Activated CD4-positive, alpha-beta T cell treated with anti-CD3 and anti-CD28 coated beads, Interleukin-2, Interleukin-6, amounts not matched to agents 100 ng/mL and 50 ng/mL, durations not matched to agents 16 hours and 8 hours (primary cell): ENCODE measurements around the gene LLGL2.

ENCODE experiments used
- DNase-seq: peaks from one replicate; pipeline ENCODE4 v3.0.0-alpha.2; 2020

The LLGL2 gene

DNA sequence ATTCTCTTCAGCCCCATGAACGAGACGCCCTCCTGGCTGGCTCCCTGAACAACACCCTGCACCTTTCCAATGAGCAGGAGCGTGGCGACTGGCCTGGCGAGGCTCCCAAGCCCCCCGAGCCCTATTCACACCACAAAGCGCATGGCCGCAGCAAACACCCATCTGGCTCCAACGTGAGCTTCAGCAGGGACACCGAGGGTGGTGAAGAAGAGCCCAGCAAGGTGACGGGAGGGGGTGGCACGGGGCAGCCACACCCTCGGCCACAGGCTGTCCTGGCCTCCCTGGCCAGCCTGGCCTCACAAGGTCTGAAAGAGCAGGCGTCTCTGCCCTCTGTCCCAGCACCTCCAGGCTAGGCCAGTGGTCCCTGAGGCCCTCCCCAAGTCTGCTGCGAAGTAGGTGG lies 33.8 kb upstream of the LLGL2 start:
- no peak for DNase-seq

DNA sequence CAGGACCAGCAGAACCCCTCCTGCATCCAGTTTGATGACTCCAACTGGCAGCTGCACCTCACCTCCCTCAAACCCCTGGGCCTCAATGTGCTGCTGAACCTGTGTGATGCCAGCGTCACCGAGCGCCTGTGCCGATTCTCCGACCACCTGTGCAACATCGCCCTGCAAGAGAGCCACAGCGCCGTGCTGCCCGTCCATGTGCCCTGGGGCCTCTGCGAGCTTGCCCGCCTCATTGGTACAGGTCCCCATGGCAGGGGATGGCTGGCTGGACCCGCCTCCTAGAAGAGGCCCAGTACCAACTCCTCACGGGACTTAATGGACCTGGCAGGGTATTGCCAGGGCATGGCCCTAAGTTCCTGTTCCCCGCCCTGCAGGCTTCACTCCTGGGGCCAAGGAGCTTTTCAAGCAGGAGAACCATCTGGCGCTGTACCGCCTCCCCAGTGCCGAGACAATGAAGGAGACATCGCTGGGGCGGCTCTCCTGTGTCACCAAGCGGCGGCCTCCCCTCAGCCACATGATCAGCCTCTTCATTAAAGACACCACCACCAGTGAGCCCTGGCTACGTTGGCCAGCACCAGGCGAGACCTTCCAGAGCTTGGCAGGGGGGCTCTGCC lies 32.8 kb upstream of the LLGL2 start:
- DNase-seq: no peak

DNA sequence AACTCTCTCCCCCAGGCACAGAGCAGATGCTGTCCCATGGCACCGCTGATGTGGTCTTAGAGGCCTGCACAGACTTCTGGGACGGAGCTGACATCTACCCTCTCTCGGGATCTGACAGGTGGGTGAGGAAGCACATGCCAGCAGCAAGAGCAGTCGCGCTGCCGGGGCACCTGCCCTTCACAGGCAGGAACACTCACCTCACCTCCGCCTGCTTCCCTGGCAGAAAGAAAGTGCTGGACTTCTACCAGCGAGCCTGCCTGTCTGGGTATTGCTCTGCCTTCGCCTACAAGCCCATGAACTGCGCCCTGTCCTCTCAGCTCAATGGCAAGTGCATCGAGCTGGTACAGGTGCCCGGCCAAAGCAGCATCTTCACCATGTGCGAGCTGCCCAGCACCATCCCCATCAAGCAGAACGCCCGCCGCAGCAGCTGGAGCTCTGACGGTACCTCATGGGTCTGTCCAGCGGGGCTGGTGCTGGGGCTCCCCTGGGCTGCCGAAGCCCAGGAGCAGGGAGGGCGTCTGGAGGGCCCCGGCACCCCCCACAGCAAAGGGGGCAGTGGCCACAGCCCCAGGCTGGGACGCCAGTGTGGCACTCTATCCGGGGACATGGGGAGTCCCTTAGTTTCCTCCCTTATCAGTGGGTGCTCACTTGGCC lies 31.9 kb upstream of the LLGL2 start:
- DNase-seq: no peak

DNA sequence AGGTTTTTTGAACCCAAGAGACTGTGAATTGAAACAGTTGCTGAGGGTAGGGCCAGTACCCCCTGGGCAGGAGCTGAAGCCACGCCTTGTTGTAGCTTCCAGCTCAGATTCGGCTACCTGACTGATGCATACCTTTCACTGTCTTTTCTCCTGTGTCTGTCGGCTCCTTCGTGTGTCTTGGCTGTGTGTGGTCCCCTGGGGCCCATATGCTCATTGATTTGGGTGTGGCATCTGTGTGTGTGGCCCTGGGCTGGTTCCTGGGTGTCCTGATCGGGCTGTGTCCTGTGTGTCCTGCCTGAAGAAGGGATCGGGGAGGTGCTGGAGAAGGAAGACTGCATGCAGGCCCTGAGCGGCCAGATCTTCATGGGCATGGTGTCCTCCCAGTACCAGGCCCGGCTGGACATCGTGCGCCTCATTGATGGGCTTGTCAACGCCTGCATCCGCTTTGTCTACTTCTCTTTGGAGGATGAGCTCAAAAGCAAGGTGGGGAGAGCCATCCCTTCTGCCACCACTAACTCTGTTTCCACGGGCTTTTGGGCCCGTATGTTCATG lies 31.1 kb upstream of the LLGL2 start:
- DNase-seq: no peak

DNA sequence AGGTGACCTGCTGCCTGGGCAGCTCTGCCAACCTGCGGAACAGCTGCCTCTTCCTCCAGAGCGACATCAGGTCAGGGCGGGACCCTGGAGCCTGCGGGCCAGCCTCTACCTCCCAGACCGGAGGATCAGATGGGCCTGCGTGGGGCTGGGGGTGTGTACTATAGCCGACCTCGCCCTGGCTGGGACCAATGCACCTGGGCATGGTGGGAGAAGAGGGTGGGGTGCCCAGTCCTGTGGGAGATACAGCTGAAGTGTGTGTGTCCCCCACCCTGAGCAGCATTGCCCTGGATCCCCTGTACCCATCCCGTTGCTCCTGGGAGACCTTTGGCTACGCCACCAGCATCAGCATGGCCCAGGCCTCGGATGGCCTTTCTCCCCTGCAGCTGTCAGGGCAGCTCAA lies 29.5 kb upstream of the LLGL2 start:
- DNase-seq: no peak

DNA sequence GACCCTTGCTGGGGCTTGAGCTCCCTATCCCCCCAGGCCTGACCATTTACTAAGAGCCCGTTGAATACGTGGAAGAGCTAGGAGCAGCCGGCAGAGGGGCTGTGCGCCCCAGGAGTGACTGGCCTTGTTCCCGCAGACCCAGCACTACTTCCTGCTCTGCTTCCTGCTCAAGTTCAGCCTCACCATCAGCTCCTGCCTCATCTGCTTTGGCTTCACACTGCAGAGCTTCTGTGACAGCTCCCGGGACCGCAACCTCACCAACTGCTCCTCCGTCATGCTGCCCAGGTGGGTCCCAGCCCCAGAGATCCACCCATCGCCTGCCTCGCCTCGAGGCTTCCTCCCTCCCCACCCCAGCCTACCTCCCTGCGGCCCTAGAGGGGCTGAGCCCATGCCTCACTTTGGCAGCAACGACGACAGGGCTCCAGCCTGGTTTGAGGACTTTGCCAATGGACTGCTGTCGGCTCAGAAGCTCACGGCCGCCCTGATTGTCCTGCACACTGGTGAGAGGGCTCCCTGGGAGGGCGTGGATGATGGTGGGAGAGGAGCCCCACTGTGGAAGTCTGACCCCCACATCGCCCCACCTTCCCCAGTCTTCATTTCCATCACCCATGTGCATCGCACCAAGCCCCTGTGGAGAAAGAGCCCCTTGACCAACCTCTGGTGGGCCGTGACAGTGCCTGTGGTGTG lies 27.3 kb upstream of the LLGL2 start:
- DNase-seq: no peak

DNA sequence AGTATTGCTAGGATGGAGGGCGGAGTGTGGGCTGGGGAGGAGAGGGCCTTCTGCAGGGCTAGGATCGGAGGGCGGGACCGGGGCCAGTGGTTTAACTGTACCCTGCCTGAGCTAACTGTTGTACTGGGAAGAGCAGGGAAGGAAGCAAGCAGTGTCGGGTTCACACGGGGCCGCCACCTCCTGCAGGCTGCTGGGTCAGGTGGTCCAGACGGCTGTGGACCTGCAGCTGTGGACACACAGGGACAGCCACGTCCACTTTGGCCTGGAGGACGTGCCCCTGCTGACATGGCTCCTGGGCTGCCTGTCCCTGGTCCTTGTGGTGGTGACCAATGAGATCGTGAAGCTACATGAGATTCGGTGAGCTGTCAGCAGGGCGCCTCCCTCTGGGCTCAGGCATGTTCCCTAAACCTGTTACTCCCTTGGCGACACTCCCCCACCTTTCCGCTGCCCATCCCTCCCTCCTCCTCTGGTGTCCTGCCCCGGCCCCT lies 26.7 kb upstream of the LLGL2 start:
- no peak for DNase-seq

DNA sequence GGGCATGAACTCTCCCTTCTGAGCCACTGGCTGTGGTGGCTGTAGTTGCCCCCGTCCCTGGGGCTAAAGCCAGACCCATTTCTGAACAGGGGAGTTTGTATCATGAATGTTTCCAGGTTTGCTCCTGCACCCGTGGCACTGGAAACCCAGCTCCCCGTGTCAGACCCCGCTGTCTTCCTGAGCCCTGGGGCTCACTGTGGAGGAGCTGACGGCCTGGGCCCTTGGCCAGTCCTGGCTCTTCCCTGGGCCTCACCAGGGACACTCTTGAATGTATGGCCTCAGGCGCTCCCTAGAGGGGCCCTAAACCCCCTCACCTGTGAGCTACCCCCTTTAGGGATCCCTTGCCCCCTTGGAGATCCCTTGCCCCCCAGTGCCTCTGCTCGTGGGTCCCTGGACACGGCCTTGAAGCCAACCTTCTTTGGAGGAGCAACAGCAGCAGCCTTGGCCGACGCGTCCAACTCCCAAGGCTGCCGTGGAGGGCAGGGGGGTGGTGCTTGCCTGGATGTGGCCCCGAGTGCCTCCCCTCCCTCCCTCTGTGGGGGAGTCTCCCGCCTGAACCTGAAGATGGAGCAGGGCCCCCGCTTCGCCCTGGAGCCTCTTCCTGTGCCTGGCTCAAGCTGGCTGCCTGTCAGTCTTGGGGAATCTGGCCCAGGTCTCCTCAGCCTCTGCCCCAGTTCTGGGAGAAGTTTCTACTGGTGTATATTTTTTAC lies 26.0 kb upstream of the LLGL2 start:
- DNase-seq: no peak

DNA sequence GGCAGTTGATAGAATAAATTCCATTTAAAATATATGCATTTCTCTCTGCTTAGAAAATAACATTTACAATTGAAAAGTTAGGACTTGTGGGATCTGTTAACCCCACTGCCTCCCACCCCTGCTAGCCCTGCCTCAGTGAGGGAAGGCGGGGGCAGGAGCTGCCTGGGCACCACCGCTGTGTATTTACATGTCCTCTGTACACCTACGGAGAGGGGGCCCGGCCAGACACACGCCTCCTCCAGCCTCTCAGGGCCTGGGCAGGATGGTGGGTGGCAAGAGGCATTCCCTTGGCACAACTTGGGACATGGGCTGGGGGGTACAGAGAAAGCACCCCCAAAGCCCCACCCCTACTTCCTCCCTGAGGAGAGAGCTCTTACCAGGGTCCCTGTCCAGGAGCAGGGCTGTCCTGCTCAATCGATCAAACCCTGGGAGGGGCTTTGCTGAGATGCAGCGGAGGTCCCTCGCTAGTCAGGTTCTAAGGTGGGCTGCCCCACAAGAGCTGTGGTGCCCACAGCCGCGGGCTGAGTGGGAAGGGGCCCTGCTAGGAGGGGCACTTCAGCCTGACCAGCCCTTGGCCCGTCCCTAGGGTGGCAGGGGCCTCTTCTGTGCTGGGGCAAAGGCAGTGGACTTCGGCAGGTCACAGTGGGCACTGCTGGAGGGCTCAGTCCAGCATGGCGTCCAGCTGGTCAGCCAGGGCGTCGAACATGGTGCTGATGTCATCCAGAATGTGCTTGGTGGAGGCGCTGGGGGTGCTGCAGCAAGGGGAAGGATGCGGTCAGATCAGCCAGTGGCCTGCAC lies 24.9 kb upstream of the LLGL2 start:
- no peak for DNase-seq

DNA sequence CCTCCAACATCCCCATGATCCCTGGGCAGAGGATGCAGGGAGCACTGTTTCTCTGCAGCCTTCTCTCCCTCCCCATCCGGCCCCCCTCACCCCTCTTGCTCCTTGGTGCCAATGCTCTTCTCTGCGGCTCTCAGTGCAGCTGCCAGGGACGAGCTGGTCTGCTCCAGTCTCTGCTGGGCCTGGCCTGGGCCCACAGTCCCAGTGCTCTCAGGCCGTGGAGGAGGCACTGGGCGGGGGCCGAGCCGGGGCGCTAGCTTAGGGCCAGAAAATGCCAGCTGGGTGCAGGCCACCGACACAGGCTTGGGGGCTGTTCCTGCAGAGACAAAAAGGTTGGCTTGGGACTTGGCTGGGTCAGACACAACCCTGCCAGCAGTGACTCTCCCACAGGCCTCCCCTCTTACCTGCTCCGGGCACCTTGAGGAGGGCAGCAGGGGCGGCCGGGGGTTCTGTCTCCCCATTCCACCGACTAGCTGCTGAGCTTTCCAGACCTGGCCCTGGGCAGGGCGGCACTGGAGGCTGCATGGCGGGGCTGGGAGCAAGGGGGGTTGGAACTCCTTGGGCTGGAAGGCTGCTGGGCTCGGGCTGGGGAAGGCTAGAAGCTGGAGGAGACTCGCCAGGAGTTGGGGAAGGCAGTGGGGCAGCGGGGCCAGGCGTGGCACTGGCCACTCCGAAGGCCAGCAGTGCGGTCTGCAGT lies 24.0 kb upstream of the LLGL2 start:
- no peak for DNase-seq

DNA sequence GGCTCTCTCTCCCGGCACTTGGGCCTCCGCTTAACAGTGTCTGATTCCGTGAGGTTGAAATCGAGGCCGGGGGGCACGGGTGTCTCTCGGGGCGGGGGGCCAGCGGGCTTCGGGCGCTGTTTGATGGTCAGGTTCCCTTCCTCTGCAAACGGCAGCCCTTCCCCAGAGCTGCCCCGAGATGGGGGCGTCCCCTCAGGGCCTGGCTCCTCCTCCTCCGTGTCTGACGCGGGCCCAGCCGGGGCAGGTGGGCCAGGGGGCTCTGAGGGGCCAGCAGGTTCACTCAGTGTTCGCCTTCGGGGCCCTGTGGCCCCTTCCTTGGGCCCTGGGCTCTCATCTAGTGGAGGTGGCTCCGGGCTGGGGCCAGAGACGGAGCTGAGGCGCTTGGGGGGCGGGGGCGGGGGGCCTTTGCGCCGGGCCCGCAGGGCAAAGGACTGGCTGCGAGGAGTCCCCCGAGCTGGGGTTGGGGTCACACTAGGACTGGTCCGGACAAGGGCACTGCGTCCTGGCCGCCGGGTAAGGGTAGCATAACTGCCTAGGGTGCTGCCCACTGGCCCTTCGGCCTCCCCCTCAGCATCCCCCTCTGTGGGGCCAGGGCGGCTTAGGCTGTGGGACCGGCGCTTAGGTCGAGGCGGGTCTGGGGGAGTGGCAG lies 23.3 kb upstream of the LLGL2 start:
- no peak for DNase-seq

DNA sequence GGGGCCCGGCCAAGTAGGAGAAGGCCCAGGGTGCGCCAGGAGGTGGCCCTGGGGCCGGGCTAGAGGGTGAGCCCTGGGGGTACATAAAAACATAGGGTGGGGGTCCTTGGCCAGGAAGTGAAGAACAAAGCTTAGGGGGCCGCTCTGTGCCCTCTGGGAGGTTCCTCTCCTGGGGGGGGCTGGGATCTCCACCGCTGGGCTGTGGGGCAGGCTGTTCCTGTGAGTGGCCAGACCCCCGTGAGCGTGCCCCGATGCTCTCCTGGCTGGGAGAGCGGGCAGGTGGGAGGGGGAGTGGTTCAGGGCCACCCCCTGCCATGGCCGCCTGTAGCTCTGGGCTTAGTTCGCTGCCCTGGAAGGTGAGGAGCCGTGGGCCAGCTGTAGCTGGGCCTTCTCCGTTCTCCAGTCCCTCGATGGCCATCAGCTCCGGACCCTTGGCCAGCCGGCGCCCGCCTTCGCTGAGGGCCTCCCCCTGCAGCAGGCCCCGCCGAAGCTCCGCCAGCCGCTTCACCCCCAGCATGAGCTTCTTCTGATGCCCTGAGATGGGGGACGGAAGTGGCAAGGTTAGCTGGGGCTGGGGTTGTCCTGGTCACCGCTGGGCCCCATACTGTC lies 22.7 kb upstream of the LLGL2 start:
- DNase-seq: no peak

DNA sequence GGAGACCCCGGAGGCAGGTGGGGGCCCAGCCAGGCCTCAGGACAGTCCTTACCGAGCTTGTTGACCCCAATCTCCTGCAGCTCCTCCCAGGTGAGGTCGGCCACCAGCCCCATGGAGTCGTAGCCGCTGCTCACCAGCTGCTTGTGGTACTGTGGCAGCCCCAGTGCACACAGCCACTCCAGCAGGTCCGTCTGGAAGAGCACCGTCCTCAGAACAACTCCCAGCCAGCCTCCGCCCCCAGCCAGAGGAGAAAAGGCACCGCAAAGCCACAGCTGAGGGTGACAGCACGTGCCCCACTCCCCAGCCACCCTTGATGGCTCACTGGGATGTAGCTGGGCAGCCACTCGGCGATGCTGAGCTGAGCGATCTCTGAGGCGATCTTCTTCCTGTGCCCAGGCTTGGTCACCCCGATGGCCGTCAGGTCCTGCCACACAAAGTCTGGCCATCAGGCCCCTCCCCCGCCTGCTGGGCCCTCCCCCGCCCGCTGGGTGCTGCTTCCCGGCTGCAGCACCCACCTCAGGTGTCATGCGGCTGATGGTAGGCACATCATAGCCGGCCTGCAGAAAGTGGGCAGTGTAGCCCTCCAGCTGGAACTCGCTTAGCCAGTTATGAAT lies 22.1 kb upstream of the LLGL2 start:
- no peak for DNase-seq

DNA sequence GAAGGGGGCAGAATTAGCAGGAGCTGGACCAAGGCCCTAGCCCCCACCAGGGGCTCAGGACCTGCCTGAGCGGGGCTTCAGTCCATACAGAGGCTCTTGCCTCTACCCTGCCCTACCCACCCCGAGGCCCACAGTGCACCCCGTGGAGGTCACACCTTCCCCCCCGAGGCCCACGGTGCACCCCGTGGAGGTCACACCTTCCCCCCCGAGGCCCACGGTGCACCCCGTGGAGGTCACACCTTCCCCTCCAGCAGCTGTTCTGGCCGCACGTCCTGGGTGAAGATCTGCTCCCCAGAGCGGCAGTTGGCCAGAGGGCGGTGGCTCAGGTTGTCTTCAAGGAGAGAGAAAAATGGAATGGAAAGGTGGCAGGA lies 21.5 kb upstream of the LLGL2 start:
- DNase-seq: no peak

DNA sequence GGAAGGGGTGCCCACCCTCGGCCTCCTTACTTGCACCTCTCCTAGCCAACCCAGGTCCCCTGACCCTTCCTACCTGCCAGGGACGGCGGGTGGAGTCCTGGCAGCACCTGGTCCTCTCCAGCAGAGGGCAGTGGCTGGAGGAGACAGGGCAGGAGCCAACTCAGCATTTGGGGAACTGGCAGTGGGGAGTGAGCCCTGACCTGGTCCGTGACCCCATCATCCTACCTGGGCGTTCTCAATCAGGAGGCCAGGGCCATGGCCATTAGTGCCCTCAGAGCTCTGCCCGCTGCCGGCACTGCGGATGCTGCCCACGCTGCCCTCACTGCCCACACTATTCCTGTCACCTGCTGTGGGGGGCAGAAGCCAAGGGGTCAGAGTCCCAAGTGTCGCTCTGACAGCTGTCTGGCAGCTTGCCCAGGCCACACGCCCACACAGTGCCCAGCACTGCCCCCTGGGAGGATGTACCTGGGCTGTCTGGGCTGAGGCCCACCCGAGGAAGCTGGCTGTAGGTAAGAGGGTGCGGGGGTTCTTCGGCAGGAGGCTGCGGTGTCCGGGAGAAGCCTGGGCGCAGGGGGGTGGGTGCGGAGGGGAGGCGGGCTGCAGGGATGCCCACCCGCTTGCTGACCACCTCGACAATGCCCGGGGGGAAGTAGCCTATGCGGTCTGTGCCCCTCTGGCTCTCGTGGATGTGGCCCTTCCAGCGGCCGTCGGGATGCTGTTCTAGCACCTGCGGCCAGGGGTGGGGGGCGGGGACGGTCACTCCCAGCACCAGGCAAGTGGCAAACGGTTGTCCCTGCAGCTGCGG lies 20.9 kb upstream of the LLGL2 start:
- peak; percentile 51 for DNase-seq

DNA sequence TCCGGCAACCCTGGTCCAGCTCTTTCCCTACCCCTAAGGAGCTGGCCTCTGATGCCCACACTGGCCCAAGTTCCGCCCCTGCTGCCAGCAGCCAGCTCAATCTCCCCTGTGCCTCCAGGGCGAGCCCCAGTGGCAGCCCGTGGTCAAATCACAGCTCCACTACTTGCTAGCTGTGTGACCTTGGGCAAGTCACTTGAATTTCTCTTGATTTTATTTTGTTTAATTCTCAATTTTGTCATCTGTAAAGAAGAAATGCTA lies 20.4 kb upstream of the LLGL2 start:
- DNase-seq: no peak

DNA sequence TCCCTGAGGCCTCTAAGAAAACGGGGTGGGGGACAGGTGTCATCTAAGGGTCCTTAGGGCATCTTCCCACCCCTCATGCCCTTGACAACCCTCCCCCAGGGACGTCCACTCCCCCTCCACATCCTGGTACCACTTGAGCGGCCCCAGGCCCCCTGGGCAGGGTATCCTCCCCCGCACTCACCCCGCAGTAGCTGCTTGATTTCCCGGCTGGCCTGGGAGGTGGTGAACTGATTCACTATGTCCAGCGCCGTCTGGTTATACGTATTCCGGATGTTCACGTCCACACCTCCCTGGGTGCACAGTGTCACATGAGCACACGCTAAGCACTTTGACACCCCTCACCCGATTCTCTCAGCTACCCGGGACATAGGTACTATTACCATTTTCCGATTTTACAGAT lies 19.9 kb upstream of the LLGL2 start:
- DNase-seq: no peak

DNA sequence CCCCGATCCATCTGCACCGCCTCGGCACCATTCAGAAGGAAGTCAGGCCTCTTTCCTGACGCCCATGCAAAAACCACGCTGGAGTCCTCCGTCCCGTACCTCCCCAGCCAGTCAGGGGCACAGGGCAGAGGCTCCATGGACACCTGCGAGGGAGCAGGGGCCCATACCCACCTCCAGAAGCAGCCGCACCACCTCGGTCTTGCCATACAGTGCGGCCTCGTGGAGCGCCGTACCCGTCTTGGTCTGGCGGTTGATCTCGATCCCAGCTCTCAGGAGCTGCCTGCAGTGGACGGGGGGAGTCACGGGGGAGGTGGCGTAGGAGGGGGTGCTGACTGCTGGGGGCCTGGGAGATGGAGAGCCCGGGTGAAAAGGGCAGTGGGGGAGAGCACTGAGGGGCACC lies 19.4 kb upstream of the LLGL2 start:
- DNase-seq: no peak

DNA sequence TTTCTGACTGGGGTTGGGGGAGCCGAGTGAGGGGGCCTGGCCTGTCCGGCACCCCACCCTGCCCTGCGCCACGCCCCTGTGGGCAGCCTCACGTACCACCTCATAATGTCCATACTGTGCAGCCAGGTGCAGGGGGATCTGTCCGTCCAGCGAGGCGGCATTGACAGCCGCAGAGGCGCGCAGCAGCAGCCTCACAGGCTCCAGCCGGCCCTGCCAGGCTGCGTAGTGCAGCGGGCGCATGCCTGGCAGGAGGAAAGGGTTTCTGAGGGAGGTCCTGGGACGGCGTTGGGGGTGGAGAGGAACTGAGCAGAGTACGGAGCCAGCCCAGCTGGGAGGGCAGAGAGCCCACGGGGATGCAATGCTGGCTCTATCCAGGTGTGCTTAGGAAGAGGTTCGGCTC lies 18.6 kb upstream of the LLGL2 start:
- no peak for DNase-seq
